HepG2 (cell line): ENCODE results near the gene PANK2. TPM values are rescaled to one million over a fixed set of nuclear protein-coding genes. Genes with fewer than 3 reads are reported as not detected.

Experiments used
- ATAC-seq: fragments of 200-7000 bp; cut with Tn5 transposase; 3 replicates; pipeline ENCODE4 v1.9.1; 2020; ENCODE audit warnings: mild to moderate bottlenecking, moderate library complexity
- BruUV-seq: library from RNA; stranded (reverse); fragments of 400-500 nt; replicated peaks from 2 replicates; lab custom pipeline; 2021; lab: Mats Ljungman, UMichigan
- CTCF ChIA-PET: fragments of 300-600 bp; formaldehyde crosslinking; extraction: SDS; loops from one replicate; lab custom pipeline; 2021; ENCODE audit warnings: low total read pairs, inconsistent platforms, low intra/inter-chr PET ratio; lab: Yijun Ruan, JAX
- POLR2A ChIA-PET: fragments of 350-600 bp; sonication (Branson Sonifier 250); formaldehyde crosslinking; loops from one replicate; lab custom pipeline; 2020; ENCODE audit warnings: antibody characterized with exemption, inconsistent platforms; lab: Yijun Ruan, JAX
- DNase-seq: peaks from one replicate; pipeline ENCODE4 v3.0.0-alpha.2; 2015; ENCODE audit warnings: low spot score
- FAIRE-seq: peaks from 3 replicates; lab custom pipeline; 2011; peaks lifted over from hg19 to GRCh38; lab: Jason Lieb, UNC
- H2AFZ ChIP-seq: one replicate; pipeline ENCODE4 v1.6.1; 2011; ENCODE audit warnings: low read length, inconsistent platforms
- H3K27ac ChIP-seq: fragments of 300-600 bp; 3 replicates; pipeline ENCODE4 v1.8.0; 2011; ENCODE audit warnings: mixed run types, mild to moderate bottlenecking, mixed read lengths, low read length, inconsistent platforms; ENCODE audit not compliant: insufficient read depth; ENCODE audit errors: extremely low read length
- H3K27me3 ChIP-seq, 2 experiments: fragments of 200-600 bp in 1 of 2; 2 replicates in 1 of 2; 3 replicates in 1 of 2; pipeline versions ENCODE4 v1.6.0 to v1.8.0; 2011; ENCODE audit warnings: low read length in 2 of 2, mild to moderate bottlenecking in 2 of 2, moderate library complexity in 2 of 2, inconsistent platforms in 1 of 2; ENCODE audit not compliant: insufficient read depth in 2 of 2, control insufficient read depth in 1 of 2
- H3K36me3 ChIP-seq, 2 experiments: fragments of 200-600 bp in 1 of 2; replicated peaks in 1 of 2; 2 replicates in 1 of 2; 3 replicates in 1 of 2; pipeline versions ENCODE4 v1.5.1 to v1.8.0; 2011; ENCODE audit warnings: low read length in 2 of 2, inconsistent platforms in 1 of 2; ENCODE audit not compliant: insufficient read depth in 2 of 2, control insufficient read depth in 1 of 2
- H3K4me1 ChIP-seq: 2 replicates; pipeline ENCODE4 v1.5.1; 2012; ENCODE audit warnings: low read length, inconsistent platforms; ENCODE audit not compliant: insufficient read depth
- H3K4me2 ChIP-seq: 2 replicates; pipeline ENCODE4 v1.6.0; 2011; ENCODE audit warnings: low read depth, low read length, inconsistent platforms
- H3K4me3 ChIP-seq, 3 experiments: fragments of 200-600 bp in 1 of 3; sonication (generic), shearing (Covaris generic) in 1 of 3; replicated peaks in 1 of 3; 2 replicates each; pipeline ENCODE4 v1.5.1; 2011 to 2016; ENCODE audit warnings: low read length in 3 of 3, inconsistent platforms in 2 of 3, low read depth in 2 of 3, mild to moderate bottlenecking in 2 of 3, control low read depth in 1 of 3, mixed read lengths in 1 of 3; ENCODE audit not compliant: insufficient read depth in 1 of 3
- H3K79me2 ChIP-seq: one replicate; pipeline ENCODE4 v1.6.1; 2011; ENCODE audit warnings: low read length, inconsistent platforms; ENCODE audit not compliant: insufficient read depth
- H3K9ac ChIP-seq: 2 replicates; pipeline ENCODE4 v1.6.0; 2011; ENCODE audit warnings: mild to moderate bottlenecking, low read depth, low read length, inconsistent platforms; ENCODE audit not compliant: insufficient read depth
- H3K9me3 ChIP-seq: 2 replicates; pipeline ENCODE4 v1.5.1; 2012; ENCODE audit warnings: mild to moderate bottlenecking, low read length
- H4K20me1 ChIP-seq: 2 replicates; pipeline ENCODE4 v1.6.0; 2011; ENCODE audit warnings: inconsistent platforms, mild to moderate bottlenecking, low read length, moderate library complexity; ENCODE audit not compliant: insufficient read depth
- CENPX ChIP-seq: sonication (generic); formaldehyde crosslinking; IDR thresholded peaks from 2 replicates; pipeline ENCODE4 v1.9.0; 2021; ENCODE audit warnings: mild to moderate bottlenecking, missing genetic modification reagents, moderate library complexity
- EZH2 ChIP-seq: conservative IDR thresholded peaks from 2 replicates; pipeline ENCODE4 v1.6.1; 2012; ENCODE audit warnings: mild to moderate bottlenecking, low read depth, low read length, moderate library complexity
- HNF4A ChIP-seq: sonication (generic); formaldehyde crosslinking; IDR thresholded peaks from 2 replicates; pipeline ENCODE4 v1.4.0; 2020; ENCODE audit warnings: missing genetic modification reagents
- KAT7 ChIP-seq: IDR thresholded peaks from 2 replicates; pipeline ENCODE4 v1.6.1; 2018; ENCODE audit warnings: borderline replicate concordance, missing compliant biosample characterization
- MTERF4 ChIP-seq: sonication (generic); formaldehyde crosslinking; IDR thresholded peaks from 2 replicates; pipeline ENCODE4 v1.8.0; 2023; ENCODE audit warnings: mild to moderate bottlenecking, missing genetic modification reagents
- NCOA1 ChIP-seq: sonication (generic); formaldehyde crosslinking; IDR thresholded peaks from 2 replicates; pipeline ENCODE4 v1.9.0; 2021; ENCODE audit warnings: missing genetic modification reagents
- NR3C1 ChIP-seq: sonication (generic); formaldehyde crosslinking; IDR thresholded peaks from 2 replicates; pipeline ENCODE4 v1.4.0; 2020; ENCODE audit warnings: missing genetic modification reagents
- NRL ChIP-seq: sonication (generic); formaldehyde crosslinking; IDR thresholded peaks from 2 replicates; pipeline ENCODE4 v1.5.0; 2020; ENCODE audit warnings: missing genetic modification reagents, mild to moderate bottlenecking, moderate library complexity, borderline replicate concordance
- PHF21A ChIP-seq: sonication (generic); formaldehyde crosslinking; IDR thresholded peaks from 2 replicates; pipeline ENCODE4 v1.5.0; 2020; ENCODE audit warnings: mild to moderate bottlenecking, missing genetic modification reagents
- PRDM4 ChIP-seq: sonication (generic); formaldehyde crosslinking; IDR thresholded peaks from 2 replicates; pipeline ENCODE4 v1.9.0; 2021; ENCODE audit warnings: missing genetic modification reagents, borderline replicate concordance
- RERE ChIP-seq: IDR thresholded peaks from 2 replicates; pipeline ENCODE4 v1.6.1; 2016; ENCODE audit warnings: low read depth, missing genetic modification reagents, missing compliant biosample characterization
- RFXANK ChIP-seq: IDR thresholded peaks from 2 replicates; pipeline ENCODE4 v1.6.1; 2016
- SALL2 ChIP-seq: sonication (generic); formaldehyde crosslinking; IDR thresholded peaks from 2 replicates; pipeline ENCODE4 v1.8.1; 2023; ENCODE audit warnings: mild to moderate bottlenecking, missing genetic modification reagents, inconsistent platforms
- ZNF251 ChIP-seq: sonication (generic); formaldehyde crosslinking; IDR thresholded peaks from 2 replicates; pipeline ENCODE4 v1.9.0; 2021; ENCODE audit warnings: mild to moderate bottlenecking, missing genetic modification reagents
- ZNF337 ChIP-seq: sonication (generic); formaldehyde crosslinking; IDR thresholded peaks from 2 replicates; pipeline ENCODE4 v1.5.1; 2020; ENCODE audit warnings: missing genetic modification reagents, low read depth, mild to moderate bottlenecking, borderline replicate concordance
- ZNF629 ChIP-seq: sonication (generic); formaldehyde crosslinking; conservative IDR thresholded peaks from 2 replicates; pipeline ENCODE4 v1.5.0; 2020; ENCODE audit warnings: missing genetic modification reagents
- ZNF7 ChIP-seq: IDR thresholded peaks from 2 replicates; pipeline ENCODE4 v1.6.1; 2016; ENCODE audit warnings: missing biosample characterization, missing genetic modification reagents
- ZNF781 ChIP-seq: sonication (generic); formaldehyde crosslinking; IDR thresholded peaks from 2 replicates; pipeline ENCODE4 v1.5.1; 2020; ENCODE audit warnings: borderline replicate concordance, mild to moderate bottlenecking, missing genetic modification reagents; ENCODE audit errors: not compliant biosample characterization
- WGBS: methylation state at CpG from one replicate; pipeline ENCODE4 v1.1.6; 2017; ENCODE audit warnings: low lambda C conversion rate; 5-methylcytosine and 5-hydroxymethylcytosine counted together
- in situ Hi-C: cut with HindIII; loops from 2 replicates; pipeline ENCODE4 v1.10.0; 2017; ENCODE audit warnings: low pct_unique_long_range_greater_than_20kb; ENCODE audit not compliant: extremely low pct_ligation_motif_present
- intact Hi-C: fragments of 100-400 bp; cut with micrococcal nuclease; formaldehyde crosslinking; loops from one replicate; pipeline ENCODE4 v1.10.0; 2022; ENCODE audit not compliant: unreplicated experiment
- polyA plus RNA-seq, 8 experiments: library from polyadenylated mRNA; depleted of rRNA in 3 of 8; stranded (reverse) in 7 of 8; unstranded in 1 of 8; fragments of >200 nt; fragmentation: Illumina TruSeq in 4 of 8; extraction: Trizol in 4 of 8; gene quantifications; 2 replicates each; pipeline versions ENCODE4 v1.2.1 to v1.2.3, GENCODE V29; 2011 to 2016; ENCODE audit warnings: low read depth in 4 of 8, missing spikeins in 1 of 8, mixed read lengths in 1 of 8; ENCODE audit not compliant: insufficient read depth in 1 of 8
- total RNA-seq, 5 experiments: library from RNA; depleted of rRNA; stranded (reverse); fragments of >200 nt; fragmentation: Illumina TruSeq; extraction: Trizol; gene quantifications; 2 replicates each; pipeline ENCODE4 v1.2.3, GENCODE V29; 2016; ENCODE audit warnings: low read depth in 1 of 5

PANK2 gene
- total and polyA plus RNA-seq, 2 of the 13 experiments (the other 11 are each of a cell fraction or from before 2014, with no cell fraction given) = 39.2 to 123 TPM

- H3K79me2 ChIP-seq = no peaks in the 10 kb centered on the region
- no TSS peak for BruUV-seq
Observed at GRCh38 chr20:3971145-3971544, 82.0 kb downstream of the PANK2 start.

More at GRCh38 chr20:3971145-3971544, 82.0 kb downstream of the PANK2 start:
- intact Hi-C loops (no loop called here), in situ Hi-C loops (no loop called here)
- ChIA-PET CTCF (no interaction called here), POLR2A (no interaction called here)
- Histone ChIP-seq H3K9me3 (no peaks in the 10 kb centered on the region; the same call in 1 of the 2 replicates), H3K36me3 (no peaks in the 10 kb centered on the region), H3K27ac (no peak overlapping the region), H2AFZ (no peak overlapping the region), H4K20me1 (no peaks in the 10 kb centered on the region), H3K9ac (no peak overlapping the region), H3K4me3 (no peak overlapping the region), H3K4me2 (no peak overlapping the region), H3K27me3 (no peaks in the 10 kb centered on the region), H3K4me1 (peaks cover 13% of the 10 kb centered on the region)
- WGBS = 83% methylated on average over 2 of the region's 2 CpGs
- FAIRE-seq (no peak), DNase-seq (no peak), ATAC-seq (no peak)
- TF ChIP-seq ZNF629 (CRISPR knock-in tag) (no peak), KAT7 (no peak), PRDM4 (no peak), ZNF781 (no peak), PHF21A (no peak), RERE (no peak), ZNF251 (CRISPR knock-in tag) (no peak), NR3C1 (no peak), ZNF7 (CRISPR knock-in tag) (no peak), MTERF4 (CRISPR knock-in tag) (no peak), CENPX (no peak), SALL2 (CRISPR knock-in tag) (no peak), RFXANK (CRISPR knock-in tag) (no peak), NRL (no peak), NCOA1 (CRISPR knock-in tag) (no peak), EZH2 (no peak), ZNF337 (CRISPR knock-in tag) (no peak), HNF4A (CRISPR knock-in tag) (no peak)
